Measurements from ENCODE around the gene CSNK1A1.
"Not testable (repeated sequence)": the region's sequence is repeated elsewhere in the genome, so short reads cannot be mapped to it uniquely, and the experiment has no call there.

The CSNK1A1 gene

GRCh38 chr5:149598234-149598633 lies 47.0 kb upstream of the CSNK1A1 start:
- no CpG with 5 or more reads among the region's 2 CpGs for WGBS (ENCODE audit: extremely low coverage, insufficient coverage, insufficient read length)
- H3K79me2 ChIP-seq (ENCODE audit: control insufficient read depth, insufficient read depth, low read length, poor library complexity), result not testable (repeated sequence)

GRCh38 chr5:149597618-149598017 lies 46.4 kb upstream of the CSNK1A1 start:
- H3K9me3 ChIP-seq (ENCODE audit: insufficient read depth, low read depth, low read length), result no peaks in the 10 kb centered on the region

More at GRCh38 chr5:149598234-149598633, 47.0 kb upstream of the CSNK1A1 start:
- H2BK120ac ChIP-seq (ENCODE audit: insufficient read depth, low read length, poor library complexity); H3K9ac ChIP-seq (ENCODE audit: low read length); H3K27me3 ChIP-seq (ENCODE audit: insufficient read depth, low read length); H3K4me2 ChIP-seq (ENCODE audit: low read length); H4K12ac ChIP-seq (ENCODE audit: low read depth, low read length); H3K9me3 ChIP-seq (ENCODE audit: insufficient read depth, low read depth, low read length); H3K36me3 ChIP-seq (ENCODE audit: control insufficient read depth in 1 of 2, insufficient read depth in 2 of 2, low read length in 2 of 2); H3K23ac ChIP-seq (ENCODE audit: low read length); H3K4ac ChIP-seq (ENCODE audit: low read depth, low read length); DNase-seq; H2BK12ac ChIP-seq (ENCODE audit: low read length); H2BK5ac ChIP-seq (ENCODE audit: low read depth, low read length, poor library complexity); H3K18ac ChIP-seq (ENCODE audit: low read length); H4K8ac ChIP-seq (ENCODE audit: low read depth, low read length); H3K4me3 ChIP-seq (ENCODE audit: low read depth, low read length); H3K4me1 ChIP-seq (ENCODE audit: control insufficient read depth in 1 of 2, insufficient read depth in 2 of 2, low read length in 2 of 2); H4K91ac ChIP-seq (ENCODE audit: low read depth, low read length); H3K27ac ChIP-seq (ENCODE audit: low read depth, low read length); H3K14ac ChIP-seq (ENCODE audit: low read length); H2AFZ ChIP-seq (ENCODE audit: insufficient read depth, low read length, poor library complexity); H3K79me1 ChIP-seq (ENCODE audit: low read length); H2AK5ac ChIP-seq (ENCODE audit: low read length): not testable (repeated sequence)

GRCh38 chr5:149596712-149597111 lies 45.5 kb upstream of the CSNK1A1 start:
- no peak overlapping the region for H2BK5ac ChIP-seq (ENCODE audit: low read depth, low read length, poor library complexity)
- H3K36me3 ChIP-seq (ENCODE audit: control insufficient read depth in 1 of 2, insufficient read depth in 2 of 2, low read length in 2 of 2), result no peaks in the 10 kb centered on the region
- H3K79me2 ChIP-seq (ENCODE audit: control insufficient read depth, insufficient read depth, low read length, poor library complexity), result no peaks in the 10 kb centered on the region
- peak overlapping the region; percentile 68 for H2BK12ac ChIP-seq (ENCODE audit: low read length)
- H3K4me1 ChIP-seq (ENCODE audit: control insufficient read depth in 1 of 2, insufficient read depth in 2 of 2, low read length in 2 of 2), result no peaks in the 10 kb centered on the region
- no peak overlapping the region for H3K9ac ChIP-seq (ENCODE audit: low read length)
- no peak overlapping the region for H3K4me3 ChIP-seq (ENCODE audit: low read depth, low read length)
- no peak overlapping the region for H3K4me2 ChIP-seq (ENCODE audit: low read length)
- no peaks in the 10 kb centered on the region for H3K9me3 ChIP-seq (ENCODE audit: insufficient read depth, low read depth, low read length)
- no peak overlapping the region for H3K27ac ChIP-seq (ENCODE audit: low read depth, low read length)
- no peak overlapping the region for H3K14ac ChIP-seq (ENCODE audit: low read length)
- H4K8ac ChIP-seq (ENCODE audit: low read depth, low read length), result no peak overlapping the region
- no peak overlapping the region for H2AK5ac ChIP-seq (ENCODE audit: low read length)
- WGBS (ENCODE audit: extremely low coverage, insufficient coverage, insufficient read length), result no CpG with 5 or more reads among the region's 2 CpGs
- peak overlapping the region; percentile 33 for H3K23ac ChIP-seq (ENCODE audit: low read length)
- no peak overlapping the region for H3K4ac ChIP-seq (ENCODE audit: low read depth, low read length)
- H4K12ac ChIP-seq (ENCODE audit: low read depth, low read length), result no peak overlapping the region
- H2AFZ ChIP-seq (ENCODE audit: insufficient read depth, low read length, poor library complexity), result no peak overlapping the region
- H2BK120ac ChIP-seq (ENCODE audit: insufficient read depth, low read length, poor library complexity), result peak overlapping the region; percentile 36
- no peak overlapping the region for H3K18ac ChIP-seq (ENCODE audit: low read length)
- H4K91ac ChIP-seq (ENCODE audit: low read depth, low read length), result peak overlapping the region; percentile 2
- peaks cover 2% of the 10 kb centered on the region for H3K79me1 ChIP-seq (ENCODE audit: low read length)
- H3K27me3 ChIP-seq (ENCODE audit: insufficient read depth, low read length), result no peaks in the 10 kb centered on the region
- no peak for DNase-seq

More at GRCh38 chr5:149597618-149598017, 46.4 kb upstream of the CSNK1A1 start:
- H3K36me3 ChIP-seq (ENCODE audit: control insufficient read depth in 1 of 2, insufficient read depth in 2 of 2, low read length in 2 of 2), result no peaks in the 10 kb centered on the region
- no peak overlapping the region for H2AFZ ChIP-seq (ENCODE audit: insufficient read depth, low read length, poor library complexity)
- H3K4me3 ChIP-seq (ENCODE audit: low read depth, low read length), result no peak overlapping the region
- no peak overlapping the region for H2BK120ac ChIP-seq (ENCODE audit: insufficient read depth, low read length, poor library complexity)
- H3K4me1 ChIP-seq (ENCODE audit: control insufficient read depth in 1 of 2, insufficient read depth in 2 of 2, low read length in 2 of 2), result no peaks in the 10 kb centered on the region
- no peak overlapping the region for H3K18ac ChIP-seq (ENCODE audit: low read length)
- peak overlapping the region; percentile 38 for H3K9ac ChIP-seq (ENCODE audit: low read length)
- no peak overlapping the region for H3K27ac ChIP-seq (ENCODE audit: low read depth, low read length)
- H4K12ac ChIP-seq (ENCODE audit: low read depth, low read length), result no peak overlapping the region
- no peak overlapping the region for H4K8ac ChIP-seq (ENCODE audit: low read depth, low read length)
- H3K4ac ChIP-seq (ENCODE audit: low read depth, low read length), result no peak overlapping the region
- H3K14ac ChIP-seq (ENCODE audit: low read length), result no peak overlapping the region
- H3K4me2 ChIP-seq (ENCODE audit: low read length), result no peak overlapping the region
- H3K79me2 ChIP-seq (ENCODE audit: control insufficient read depth, insufficient read depth, low read length, poor library complexity), result no peaks in the 10 kb centered on the region
- peaks cover 4% of the 10 kb centered on the region for H3K79me1 ChIP-seq (ENCODE audit: low read length)
- no peak overlapping the region for H4K91ac ChIP-seq (ENCODE audit: low read depth, low read length)
- H2BK12ac ChIP-seq (ENCODE audit: low read length), result no peak overlapping the region
- no peaks in the 10 kb centered on the region for H3K27me3 ChIP-seq (ENCODE audit: insufficient read depth, low read length)
- no peak overlapping the region for H2AK5ac ChIP-seq (ENCODE audit: low read length)
- WGBS (ENCODE audit: extremely low coverage, insufficient coverage, insufficient read length), result no CpG with 5 or more reads among the region's 7 CpGs
- peak in 1 of 2 donors; percentile 40 for DNase-seq
- no peak overlapping the region for H2BK5ac ChIP-seq (ENCODE audit: low read depth, low read length, poor library complexity)
- no peak overlapping the region for H3K23ac ChIP-seq (ENCODE audit: low read length)

GRCh38 chr5:149595105-149595504 lies 43.9 kb upstream of the CSNK1A1 start:
- H3K9ac ChIP-seq (ENCODE audit: low read length); H2BK12ac ChIP-seq (ENCODE audit: low read length); H2BK120ac ChIP-seq (ENCODE audit: insufficient read depth, low read length, poor library complexity); H3K4me3 ChIP-seq (ENCODE audit: low read depth, low read length); H3K79me1 ChIP-seq (ENCODE audit: low read length); H3K18ac ChIP-seq (ENCODE audit: low read length); H2AFZ ChIP-seq (ENCODE audit: insufficient read depth, low read length, poor library complexity); H3K23ac ChIP-seq (ENCODE audit: low read length); H4K12ac ChIP-seq (ENCODE audit: low read depth, low read length); H3K4me2 ChIP-seq (ENCODE audit: low read length); H4K8ac ChIP-seq (ENCODE audit: low read depth, low read length); H3K79me2 ChIP-seq (ENCODE audit: control insufficient read depth, insufficient read depth, low read length, poor library complexity); H3K4ac ChIP-seq (ENCODE audit: low read depth, low read length); H3K4me1 ChIP-seq (ENCODE audit: control insufficient read depth in 1 of 2, insufficient read depth in 2 of 2, low read length in 2 of 2); H3K36me3 ChIP-seq (ENCODE audit: control insufficient read depth in 1 of 2, insufficient read depth in 2 of 2, low read length in 2 of 2); H2AK5ac ChIP-seq (ENCODE audit: low read length); H3K27me3 ChIP-seq (ENCODE audit: insufficient read depth, low read length); H2BK5ac ChIP-seq (ENCODE audit: low read depth, low read length, poor library complexity); H4K91ac ChIP-seq (ENCODE audit: low read depth, low read length); H3K9me3 ChIP-seq (ENCODE audit: insufficient read depth, low read depth, low read length); H3K27ac ChIP-seq (ENCODE audit: low read depth, low read length); H3K14ac ChIP-seq (ENCODE audit: low read length): not testable (repeated sequence)
- WGBS (ENCODE audit: extremely low coverage, insufficient coverage, insufficient read length), result no CpG with 5 or more reads among the region's 3 CpGs
- DNase-seq, result peak; percentile 62 to 84
